Erythroblast (primary cell): Measurements from ENCODE around the gene MCM6.
A peak's percentile ranks its signal among the peaks of the same experiment; 100 is the strongest.
"Not testable (repeated sequence)": the region's sequence is repeated elsewhere in the genome, so short reads cannot be mapped to it uniquely, and the experiment has no call there.

Source experiments
- DNase-seq, 2 experiments: peaks; one replicate each; lab custom pipeline; 2025; lab: John Stamatoyannopoulos, UW
- GATA1 ChIP-seq: IDR thresholded peaks from 2 replicates; pipeline ENCODE4 v1.6.1; 2011; ENCODE audit warnings: low read depth, mild to moderate bottlenecking, control low read depth, low read length, moderate library complexity
- POLR2A ChIP-seq: IDR thresholded peaks from 2 replicates; pipeline ENCODE4 v1.6.1; 2011; ENCODE audit warnings: mild to moderate bottlenecking, low read length

The MCM6 gene

GRCh38 chr2:135890149-135890548 lies 13.9 kb upstream of the MCM6 start:
- no peak for DNase-seq
- TF ChIP-seq GATA1 (no peak), POLR2A (no peak)

- DNase-seq, result not testable (repeated sequence)
These were observed 12.3 kb upstream of the MCM6 start for GRCh38 chr2:135888587-135888986.

DNA sequence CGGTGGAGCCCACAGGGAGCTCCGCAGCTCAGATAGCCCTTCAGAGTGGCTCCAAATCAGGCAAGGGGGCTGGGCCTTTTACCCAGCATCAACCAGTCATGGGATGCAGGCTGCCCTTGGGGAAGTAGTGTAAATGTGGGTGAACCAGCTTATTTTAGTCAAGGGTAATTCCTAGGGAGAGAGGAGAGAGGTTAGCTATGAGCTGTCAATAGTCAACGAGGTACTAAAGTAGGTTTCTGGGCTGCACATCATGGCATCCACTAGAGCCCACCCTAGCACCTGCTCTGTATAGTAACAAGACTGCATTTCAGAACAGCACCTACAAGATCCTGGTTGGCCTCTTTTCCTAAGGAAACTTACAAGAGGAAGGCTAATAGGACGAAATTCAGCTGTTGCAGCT lies 9.5 kb upstream of the MCM6 start:
- TF ChIP-seq GATA1 (no peak), POLR2A (no peak)
- DNase-seq, result no peak

DNA sequence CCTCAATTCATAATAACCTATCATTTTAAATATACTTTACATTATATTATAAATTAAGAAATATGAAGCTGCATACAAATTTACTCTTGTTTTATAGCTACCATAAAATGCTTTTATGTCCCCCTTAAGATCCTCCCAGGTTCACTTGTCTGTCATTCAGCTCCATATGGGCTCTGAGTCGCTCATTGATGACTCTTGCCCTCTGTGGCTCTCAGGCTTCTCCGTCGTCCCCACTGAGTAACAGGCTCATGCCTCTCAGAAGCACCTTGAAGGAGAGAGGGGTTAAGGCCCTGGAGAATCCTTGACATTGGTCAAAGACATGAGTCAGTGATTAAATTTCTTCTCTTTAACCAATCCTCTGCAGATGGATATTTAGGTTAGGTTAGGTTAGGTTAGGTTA lies 6.2 kb upstream of the MCM6 start:
- TF ChIP-seq GATA1, result no peak
- TF ChIP-seq POLR2A, result no peak
- no peak for DNase-seq

DNA sequence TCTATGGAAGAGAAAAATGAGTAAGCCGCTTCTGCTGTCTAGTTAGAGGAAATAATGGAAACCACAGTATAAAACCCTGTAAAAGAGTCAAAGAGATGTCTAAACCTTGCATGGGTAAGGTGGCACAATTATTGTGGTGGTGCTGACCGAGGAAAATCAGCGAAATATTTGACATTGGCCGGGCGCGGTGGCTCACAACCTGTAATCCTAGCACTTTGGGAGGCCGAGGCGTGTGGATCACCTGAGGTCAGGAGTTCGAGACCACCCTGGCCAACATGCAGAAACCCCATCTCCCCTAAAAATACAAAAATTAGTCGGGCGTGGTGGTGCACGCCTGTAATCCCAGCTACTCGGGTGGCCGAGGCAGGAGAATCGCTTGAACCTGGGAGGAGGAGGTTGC lies 527 bp upstream of the MCM6 start:
- not testable (repeated sequence) for DNase-seq

- TF ChIP-seq POLR2A, result no peak
- TF ChIP-seq GATA1, result no peak
- DNase-seq, result peak; percentile 72 to 75
These were observed 665 bp downstream of the MCM6 start for GRCh38 chr2:135875491-135876065.

GRCh38 chr2:135874777-135875365 lies 1.4 kb downstream of the MCM6 start:
- no peak for TF ChIP-seq GATA1
- no peak for TF ChIP-seq POLR2A
- DNase-seq, result peak in 1 of 2 experiments; percentile 11

DNA sequence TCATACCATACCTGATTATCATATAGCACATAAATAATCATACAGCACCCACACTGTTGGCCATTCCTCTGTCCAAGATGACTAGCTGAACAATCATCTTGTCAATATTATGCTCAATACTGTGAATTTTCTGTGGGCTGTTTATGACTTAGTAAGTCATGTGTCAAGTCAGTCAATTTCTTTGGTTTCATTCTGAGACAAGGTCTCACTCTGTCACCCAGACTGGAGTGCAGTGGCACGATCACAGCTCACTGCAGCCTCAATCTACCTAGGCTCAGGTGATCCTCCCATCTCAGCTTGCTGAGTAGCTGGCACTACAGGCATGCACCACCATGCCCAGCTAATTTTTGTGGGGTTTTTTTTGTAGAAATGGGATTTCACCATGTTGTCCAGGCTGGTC lies 5.7 kb downstream of the MCM6 start:
- no peak for DNase-seq
- TF ChIP-seq POLR2A, result no peak
- no peak for TF ChIP-seq GATA1

- DNase-seq, result no peak
- TF ChIP-seq GATA1 (no peak), POLR2A (no peak)
These were observed 13.0 kb downstream of the MCM6 start for GRCh38 chr2:135863233-135863632.

DNA sequence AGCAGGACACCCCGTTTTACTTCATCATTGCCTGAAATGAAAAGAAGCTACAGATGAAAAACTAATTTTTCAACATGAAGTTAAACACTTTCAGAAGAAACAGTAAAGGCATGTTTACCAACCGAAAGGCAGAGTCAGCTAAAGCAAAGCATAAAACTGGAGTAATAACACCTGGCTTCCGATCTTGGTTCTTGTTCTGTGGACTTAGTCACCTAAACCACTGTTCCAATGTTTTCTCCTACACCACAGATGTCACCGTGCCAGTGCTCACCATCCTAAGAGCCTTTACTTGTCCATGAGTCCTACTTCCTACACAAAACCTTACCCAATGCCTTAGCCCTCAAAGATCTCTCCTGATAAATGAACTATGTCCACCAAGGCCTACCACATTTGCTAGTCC lies 13.5 kb downstream of the MCM6 start:
- TF ChIP-seq POLR2A, result no peak
- no peak for TF ChIP-seq GATA1
- DNase-seq, result no peak

GRCh38 chr2:135853401-135853800 lies 22.8 kb downstream of the MCM6 start:
- TF ChIP-seq POLR2A (no peak), GATA1 (no peak)
- DNase-seq, result no peak

DNA sequence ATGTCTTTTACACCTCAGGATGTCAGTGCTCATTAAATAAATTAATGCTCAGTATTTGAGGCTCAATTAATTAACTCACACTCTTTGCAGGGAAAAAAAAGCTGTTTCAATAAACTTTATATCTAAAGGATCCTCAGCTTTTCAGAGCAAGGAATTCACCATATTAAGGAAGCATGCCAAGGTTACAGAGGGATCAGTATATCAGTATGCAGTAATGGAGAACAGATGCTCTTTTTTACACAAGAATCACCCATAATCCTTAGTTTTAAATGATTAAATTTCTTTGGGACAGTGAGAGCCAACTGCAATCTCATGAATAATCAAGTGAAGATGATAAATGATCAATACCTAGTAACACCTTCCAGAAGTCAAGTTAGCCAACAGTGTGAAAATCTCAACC lies 24.4 kb downstream of the MCM6 start:
- DNase-seq, result no peak
- TF ChIP-seq GATA1 (no peak), POLR2A (no peak)

DNA sequence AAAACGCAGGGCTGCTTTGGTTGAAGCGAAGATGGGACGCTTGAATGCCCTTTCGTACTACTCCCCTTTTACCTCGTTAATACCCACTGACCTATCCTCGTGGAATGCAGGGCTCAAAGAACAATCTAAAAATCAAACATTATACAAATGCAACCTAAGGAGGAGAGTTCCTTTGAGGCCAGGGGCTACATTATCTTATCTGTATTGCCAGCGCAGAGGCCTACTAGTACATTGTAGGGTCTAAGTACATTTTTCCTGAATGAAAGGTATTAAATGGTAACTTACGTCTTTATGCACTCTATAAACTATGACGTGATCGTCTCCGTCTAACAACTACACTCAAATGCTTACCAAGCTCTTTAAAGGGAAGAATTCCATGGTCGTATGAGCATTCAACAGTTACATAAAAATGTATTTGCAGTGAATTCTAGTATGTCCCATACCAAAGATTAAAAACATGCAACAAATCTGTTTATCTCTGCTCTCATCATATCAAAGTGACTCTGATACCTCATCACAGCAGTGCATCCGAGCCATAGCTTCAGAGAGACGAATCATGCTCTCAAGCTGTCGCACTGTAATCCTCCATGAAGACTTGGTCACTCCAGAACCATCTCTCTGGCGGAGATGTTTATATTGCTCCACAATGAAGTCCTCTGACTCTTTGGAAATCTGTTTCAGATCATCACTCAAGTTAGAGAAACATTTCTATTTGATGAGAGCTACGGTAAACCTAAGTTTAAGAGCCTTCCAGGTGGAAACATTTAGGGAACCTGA lies 25.2 kb downstream of the MCM6 start:
- DNase-seq, result no peak
- TF ChIP-seq POLR2A (no peak), GATA1 (no peak)

DNA sequence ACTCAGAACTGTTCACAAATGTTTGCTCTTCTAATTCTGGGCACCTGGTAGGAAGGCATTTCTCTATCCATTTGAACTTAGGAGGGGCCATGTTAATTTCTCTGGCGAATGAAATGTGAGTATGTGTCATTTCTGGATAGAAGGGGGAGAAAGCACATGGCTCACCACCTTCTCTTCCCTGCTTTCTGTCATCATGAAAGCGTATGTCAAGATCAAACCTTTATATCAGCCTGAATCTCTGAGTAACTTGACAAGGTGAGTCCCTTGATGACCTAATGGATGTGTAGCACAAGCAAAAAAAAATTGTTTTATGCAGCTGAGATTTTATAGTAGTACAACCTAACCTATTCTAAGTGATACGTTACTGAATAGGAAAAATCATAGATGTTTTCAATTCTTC lies 27.2 kb downstream of the MCM6 start:
- DNase-seq, result no peak
- TF ChIP-seq POLR2A (no peak), GATA1 (no peak)

DNA sequence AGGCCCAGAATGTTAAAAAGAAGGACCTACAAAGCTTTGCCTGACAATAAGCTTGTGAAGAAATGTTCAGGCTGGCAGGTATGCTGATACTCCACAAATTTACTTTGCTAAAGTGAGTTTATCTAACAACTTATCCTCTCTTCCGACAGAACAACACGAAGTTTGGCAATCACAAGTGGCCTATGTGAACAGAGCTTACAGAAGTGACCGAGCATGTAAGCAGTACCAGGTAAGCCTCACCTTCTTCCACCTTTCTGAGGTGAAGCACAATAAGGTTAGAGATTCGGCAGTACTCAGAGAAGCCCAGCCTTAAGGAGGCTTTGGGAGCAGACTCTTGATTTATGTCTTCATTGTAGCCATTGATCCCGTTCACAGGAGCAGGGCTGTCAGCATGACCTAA lies 30.2 kb downstream of the MCM6 start:
- TF ChIP-seq GATA1, result no peak
- TF ChIP-seq POLR2A, result no peak
- DNase-seq, result no peak

GRCh38 chr2:135845257-135845656 lies 31.0 kb downstream of the MCM6 start:
- no peak for DNase-seq
- TF ChIP-seq POLR2A, result no peak
- TF ChIP-seq GATA1, result no peak
